ENCODE data around the gene CD300H.
"Not testable (repeated sequence)": the region's sequence is repeated elsewhere in the genome, so short reads cannot be mapped to it uniquely, and the experiment has no call there.

Gene CD300H

DNA sequence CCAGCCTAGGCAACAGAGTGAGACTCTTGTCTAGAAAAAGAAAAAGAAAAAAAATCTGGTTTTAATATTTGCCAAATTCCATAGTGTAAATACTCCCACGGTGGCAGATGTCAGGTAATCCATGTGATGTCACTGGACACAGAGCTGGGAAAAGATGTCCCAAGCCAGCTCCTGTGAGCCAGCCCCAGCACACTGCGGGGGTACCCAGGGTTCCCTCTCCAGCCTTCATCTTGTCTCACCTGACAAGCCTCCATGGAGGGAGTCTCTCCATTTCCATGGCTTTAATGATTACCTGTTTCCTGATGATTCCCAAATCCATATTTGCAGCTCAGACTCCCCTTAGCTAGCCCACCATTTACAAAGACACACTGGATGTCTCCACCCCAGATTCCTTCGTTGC lies 40.6 kb downstream of the CD300H start:
- DNase-seq (ENCODE audit: low spot score): no peak

DNA sequence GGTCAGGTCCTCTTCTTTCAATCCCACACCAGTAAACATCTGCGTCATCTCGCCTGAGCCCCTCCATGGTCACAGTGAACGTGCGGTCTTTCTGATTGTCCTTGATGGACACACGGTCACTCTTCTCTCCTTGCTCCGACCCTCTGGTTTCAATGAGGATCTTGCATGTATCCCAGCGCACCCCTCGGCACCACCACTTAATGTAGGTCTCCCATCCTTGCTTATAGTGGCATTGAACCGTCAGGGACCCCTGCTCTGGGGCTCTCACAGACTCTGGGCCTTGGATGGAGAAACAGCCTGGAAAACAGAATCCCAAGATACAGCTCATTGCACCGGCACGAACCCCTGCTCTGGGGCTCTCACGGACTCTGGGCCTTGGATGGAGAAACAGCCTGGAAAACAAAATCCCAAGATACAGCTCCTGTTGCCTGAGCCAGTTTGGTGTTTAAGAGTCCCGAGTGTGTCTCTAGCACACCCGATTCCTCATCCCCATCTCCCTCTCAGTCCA lies 41.5 kb downstream of the CD300H start:
- no peak for DNase-seq (ENCODE audit: low spot score)

GRCh38 chr17:74525465-74525725 lies 41.9 kb downstream of the CD300H start:
- no peak for DNase-seq (ENCODE audit: low spot score)

DNA sequence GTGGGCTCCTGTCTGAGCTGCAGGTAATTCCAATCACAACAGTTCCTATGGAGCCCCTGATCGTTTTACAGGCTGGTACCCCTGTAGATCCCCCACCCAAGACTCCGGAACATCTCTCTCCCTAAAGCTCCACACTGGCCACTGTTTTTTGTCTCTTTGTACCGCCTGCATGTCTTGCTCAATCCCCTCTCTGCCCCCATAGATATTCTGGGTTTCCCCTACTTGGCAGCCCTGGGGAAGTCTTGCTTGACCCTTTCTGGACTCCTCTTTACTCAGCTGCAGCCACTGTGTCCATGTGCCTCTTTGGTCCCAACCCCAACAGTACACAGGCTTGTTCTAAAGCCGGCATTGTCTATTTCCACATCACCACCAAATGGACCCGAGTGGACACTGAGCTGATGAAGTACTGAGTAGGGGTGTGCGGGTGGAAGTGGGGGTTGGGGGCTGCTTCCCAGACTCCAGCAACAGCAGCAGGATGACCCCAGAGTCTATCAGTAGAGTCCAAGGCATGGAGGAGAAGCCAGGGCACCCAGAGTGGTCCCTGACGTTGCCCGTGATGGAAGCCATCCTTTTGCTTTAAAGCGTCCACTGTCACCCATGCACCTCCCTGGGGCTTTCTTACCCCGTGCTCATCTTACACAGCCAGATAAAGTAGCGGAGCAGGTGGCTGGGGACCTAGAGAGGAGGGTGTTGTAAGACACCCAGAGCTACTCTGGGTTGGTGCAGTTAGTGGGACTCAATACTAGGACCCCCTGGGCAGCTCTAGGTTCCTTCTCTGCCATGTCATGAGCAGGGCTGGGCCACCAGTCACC lies 42.5 kb downstream of the CD300H start:
- no peak for DNase-seq (ENCODE audit: low spot score)

- DNase-seq (ENCODE audit: low spot score): no peak
Observed at GRCh38 chr17:74523308-74523707, 44.0 kb downstream of the CD300H start.

GRCh38 chr17:74522381-74523105 lies 44.8 kb downstream of the CD300H start:
- DNase-seq (ENCODE audit: low spot score): no peak

- DNase-seq (ENCODE audit: low spot score): no peak
Observed at GRCh38 chr17:74521701-74522201, 45.6 kb downstream of the CD300H start.

- no peak for DNase-seq (ENCODE audit: low spot score)
Observed at GRCh38 chr17:74520790-74521480, 46.4 kb downstream of the CD300H start.

DNA sequence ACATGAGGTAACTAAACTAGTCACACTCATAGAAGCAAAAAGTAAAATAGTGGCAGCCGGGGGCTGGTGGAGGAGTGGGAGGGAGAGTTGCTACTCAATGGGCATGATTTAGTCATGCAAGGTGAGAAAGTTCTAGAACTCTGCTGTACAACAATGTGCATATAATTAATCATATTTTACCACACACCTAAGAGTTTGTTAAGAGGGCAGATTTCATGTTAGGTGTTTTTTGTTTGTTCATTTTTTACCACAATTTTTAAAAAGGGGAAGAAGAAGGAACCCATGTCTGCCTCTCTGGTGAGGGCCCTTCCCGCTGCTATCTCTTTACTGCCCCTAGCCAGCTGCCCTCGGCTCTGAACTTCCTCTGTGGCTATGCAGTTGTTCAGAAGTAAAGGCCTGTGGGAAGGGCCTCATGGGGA lies 47.3 kb downstream of the CD300H start:
- DNase-seq (ENCODE audit: low spot score): no peak

DNA sequence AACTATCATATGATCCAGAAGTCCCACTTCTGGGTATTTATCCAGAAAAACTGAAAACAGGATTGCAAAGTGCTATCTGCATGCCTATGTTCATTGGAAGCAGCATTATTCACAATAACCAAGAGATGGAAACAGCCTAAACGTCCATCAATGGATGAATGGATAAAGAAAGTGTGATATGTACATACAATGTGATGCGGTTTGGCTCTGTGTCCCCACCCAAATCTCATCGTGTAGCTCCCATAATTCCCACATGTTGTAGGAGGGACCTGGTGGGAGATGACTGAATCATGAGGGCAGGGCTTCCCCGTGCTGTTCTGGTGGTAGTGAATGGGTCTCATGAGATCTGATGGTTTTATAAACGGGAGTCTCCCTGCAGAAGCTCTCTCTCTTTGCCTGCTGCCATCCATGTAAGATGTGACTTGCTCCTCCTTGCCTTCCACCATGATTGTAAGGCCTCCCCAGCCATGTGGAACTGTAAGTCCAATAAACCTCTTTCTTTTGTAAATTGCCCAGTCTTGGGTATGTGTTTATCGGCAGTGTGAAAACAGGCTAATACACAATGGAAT lies 48.8 kb downstream of the CD300H start:
- not testable (repeated sequence) for DNase-seq (ENCODE audit: low spot score)

- DNase-seq (ENCODE audit: low spot score): no peak
Observed at GRCh38 chr17:74516561-74517328, 50.6 kb downstream of the CD300H start.

GRCh38 chr17:74515941-74516340 lies 51.4 kb downstream of the CD300H start:
- no peak for DNase-seq (ENCODE audit: low spot score)

GRCh38 chr17:74514632-74515334 lies 52.5 kb downstream of the CD300H start:
- no peak for DNase-seq (ENCODE audit: low spot score)

DNA sequence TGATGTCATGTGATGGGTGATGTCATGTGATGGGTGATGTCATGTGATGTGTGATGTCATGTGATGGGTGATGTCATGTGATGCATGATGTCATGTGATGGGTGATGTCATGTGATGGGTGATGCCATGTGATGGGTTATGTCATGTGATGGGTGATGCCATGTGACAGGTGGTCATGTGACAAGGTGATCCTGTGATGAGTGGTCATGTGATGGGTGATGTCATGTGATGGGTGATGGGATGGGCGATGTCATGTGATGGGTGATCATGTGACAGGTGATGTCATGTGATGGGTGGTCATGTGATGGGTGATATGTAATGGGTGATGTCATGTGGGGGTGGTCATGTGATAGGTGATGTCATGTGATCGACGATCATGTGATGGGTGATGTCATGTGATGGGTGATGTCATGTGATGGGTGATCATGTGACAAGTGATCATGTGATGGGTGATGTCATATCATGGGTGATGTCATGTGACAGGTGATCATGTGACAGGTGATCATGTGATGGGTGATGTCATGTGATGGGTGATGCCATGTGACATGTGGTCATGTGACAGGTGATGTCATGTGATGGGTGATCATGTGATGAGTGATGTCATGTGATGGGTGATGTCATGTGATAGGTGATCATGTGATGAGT lies 53.2 kb downstream of the CD300H start:
- DNase-seq (ENCODE audit: low spot score): no peak

DNA sequence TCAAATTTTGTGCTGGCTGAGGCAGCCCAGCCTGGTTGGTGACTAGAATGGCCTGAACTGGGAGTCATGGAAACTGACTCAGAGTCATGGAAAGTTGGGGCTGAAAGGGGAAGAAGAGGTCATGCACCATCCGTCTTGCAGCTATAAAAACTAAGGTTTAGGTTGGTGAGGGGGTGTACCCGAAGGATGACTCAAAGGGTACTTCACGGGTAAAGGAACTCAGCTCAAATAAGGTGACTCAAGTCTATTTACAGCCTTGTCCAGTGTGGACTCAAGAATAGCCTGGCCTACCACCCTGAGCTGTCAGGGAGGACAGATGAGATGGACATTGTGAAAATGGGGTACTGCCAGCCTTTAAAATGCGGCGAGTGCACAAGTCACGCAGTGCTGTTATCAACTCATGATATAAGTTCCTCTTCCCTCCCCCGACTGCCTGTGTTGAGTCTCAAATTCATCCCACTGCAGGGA lies 54.7 kb downstream of the CD300H start:
- no peak for DNase-seq (ENCODE audit: low spot score)

GRCh38 chr17:74512036-74512435 lies 55.3 kb downstream of the CD300H start:
- no peak for DNase-seq (ENCODE audit: low spot score)
